Measurements from ENCODE around the gene FAM170B.

Gene FAM170B

GRCh38 chr10:49118430-49119074 is 15.3 kb downstream of the FAM170B start:
- H2AK5ac ChIP-seq (ENCODE audit: low read length): no peak overlapping the region
- no peak overlapping the region for H4K12ac ChIP-seq (ENCODE audit: low read depth, low read length)
- H3K4ac ChIP-seq (ENCODE audit: low read depth, low read length): no peak overlapping the region
- H4K91ac ChIP-seq (ENCODE audit: low read depth, low read length): no peak overlapping the region
- H4K8ac ChIP-seq (ENCODE audit: low read depth, low read length): no peak overlapping the region
- no peaks in the 10 kb centered on the region for H3K79me1 ChIP-seq (ENCODE audit: low read length)
- H2BK5ac ChIP-seq (ENCODE audit: low read depth, low read length, poor library complexity): no peak overlapping the region
- no peak overlapping the region for H3K18ac ChIP-seq (ENCODE audit: low read length)
- no peaks in the 10 kb centered on the region for H3K9me3 ChIP-seq (ENCODE audit: insufficient read depth, low read depth, low read length)
- no peaks in the 10 kb centered on the region for H3K79me2 ChIP-seq (ENCODE audit: control insufficient read depth, insufficient read depth, low read length, poor library complexity)
- no peak overlapping the region for H2BK12ac ChIP-seq (ENCODE audit: low read length)
- no peaks in the 10 kb centered on the region for H3K36me3 ChIP-seq (ENCODE audit: control insufficient read depth in 1 of 2, insufficient read depth in 2 of 2, low read length in 2 of 2)
- H3K27ac ChIP-seq (ENCODE audit: low read depth, low read length): no peak overlapping the region
- no peak overlapping the region for H3K4me3 ChIP-seq (ENCODE audit: low read depth, low read length)
- no peak overlapping the region for H3K9ac ChIP-seq (ENCODE audit: low read length)
- H3K27me3 ChIP-seq (ENCODE audit: insufficient read depth, low read length): peaks cover 6% of the 10 kb centered on the region
- DNase-seq: no peak
- peaks cover 2 to 4% of the 10 kb centered on the region in 2 experiments for H3K4me1 ChIP-seq (ENCODE audit: control insufficient read depth in 1 of 2, insufficient read depth in 2 of 2, low read length in 2 of 2)
- WGBS (ENCODE audit: extremely low coverage, insufficient coverage, insufficient read length): no CpG with 5 or more reads among the region's 6 CpGs
- no peak overlapping the region for H2AFZ ChIP-seq (ENCODE audit: insufficient read depth, low read length, poor library complexity)
- no peak overlapping the region for H3K23ac ChIP-seq (ENCODE audit: low read length)
- no peak overlapping the region for H3K14ac ChIP-seq (ENCODE audit: low read length)
- no peak overlapping the region for H2BK120ac ChIP-seq (ENCODE audit: insufficient read depth, low read length, poor library complexity)
- no peak overlapping the region for H3K4me2 ChIP-seq (ENCODE audit: low read length)

- WGBS (ENCODE audit: extremely low coverage, insufficient coverage, insufficient read length): no CpG with 5 or more reads among the region's 4 CpGs
- no peaks in the 10 kb centered on the region for H3K9me3 ChIP-seq (ENCODE audit: insufficient read depth, low read depth, low read length)
- H3K18ac ChIP-seq (ENCODE audit: low read length): no peak overlapping the region
- H2BK5ac ChIP-seq (ENCODE audit: low read depth, low read length, poor library complexity): no peak overlapping the region
- H3K27ac ChIP-seq (ENCODE audit: low read depth, low read length): no peak overlapping the region
- H3K4ac ChIP-seq (ENCODE audit: low read depth, low read length): no peak overlapping the region
- no peaks in the 10 kb centered on the region for H3K36me3 ChIP-seq (ENCODE audit: control insufficient read depth in 1 of 2, insufficient read depth in 2 of 2, low read length in 2 of 2)
- no peak overlapping the region for H2BK120ac ChIP-seq (ENCODE audit: insufficient read depth, low read length, poor library complexity)
- no peak for DNase-seq
- H3K4me2 ChIP-seq (ENCODE audit: low read length): no peak overlapping the region
- H2BK12ac ChIP-seq (ENCODE audit: low read length): no peak overlapping the region
- H3K4me1 ChIP-seq (ENCODE audit: control insufficient read depth in 1 of 2, insufficient read depth in 2 of 2, low read length in 2 of 2): peaks cover 2 to 4% of the 10 kb centered on the region in 2 experiments
- no peak overlapping the region for H3K23ac ChIP-seq (ENCODE audit: low read length)
- H3K9ac ChIP-seq (ENCODE audit: low read length): no peak overlapping the region
- H2AK5ac ChIP-seq (ENCODE audit: low read length): no peak overlapping the region
- no peak overlapping the region for H4K8ac ChIP-seq (ENCODE audit: low read depth, low read length)
- no peak overlapping the region for H3K14ac ChIP-seq (ENCODE audit: low read length)
- H3K79me2 ChIP-seq (ENCODE audit: control insufficient read depth, insufficient read depth, low read length, poor library complexity): no peaks in the 10 kb centered on the region
- H3K27me3 ChIP-seq (ENCODE audit: insufficient read depth, low read length): peaks cover 6% of the 10 kb centered on the region
- no peak overlapping the region for H2AFZ ChIP-seq (ENCODE audit: insufficient read depth, low read length, poor library complexity)
- no peak overlapping the region for H4K12ac ChIP-seq (ENCODE audit: low read depth, low read length)
- H3K4me3 ChIP-seq (ENCODE audit: low read depth, low read length): no peak overlapping the region
- H3K79me1 ChIP-seq (ENCODE audit: low read length): no peaks in the 10 kb centered on the region
- no peak overlapping the region for H4K91ac ChIP-seq (ENCODE audit: low read depth, low read length)
Measured at GRCh38 chr10:49117376-49118070, 16.3 kb downstream of the FAM170B start.

GRCh38 chr10:49116509-49117375 is 17.1 kb downstream of the FAM170B start:
- Histone ChIP-seq H3K27me3 (ENCODE audit: insufficient read depth, low read length) (peaks cover 6% of the 10 kb centered on the region), H3K23ac (ENCODE audit: low read length) (no peak overlapping the region), H3K4me2 (ENCODE audit: low read length) (no peak overlapping the region), H3K4ac (ENCODE audit: low read depth, low read length) (no peak overlapping the region), H2AFZ (ENCODE audit: insufficient read depth, low read length, poor library complexity) (no peak overlapping the region), H2BK120ac (ENCODE audit: insufficient read depth, low read length, poor library complexity) (no peak overlapping the region), H4K8ac (ENCODE audit: low read depth, low read length) (no peak overlapping the region), H3K18ac (ENCODE audit: low read length) (no peak overlapping the region), H3K4me3 (ENCODE audit: low read depth, low read length) (no peak overlapping the region), H4K91ac (ENCODE audit: low read depth, low read length) (no peak overlapping the region), H4K12ac (ENCODE audit: low read depth, low read length) (no peak overlapping the region), H2AK5ac (ENCODE audit: low read length) (no peak overlapping the region), H3K9ac (ENCODE audit: low read length) (no peak overlapping the region), H3K36me3 (ENCODE audit: control insufficient read depth in 1 of 2, insufficient read depth in 2 of 2, low read length in 2 of 2) (no peaks in the 10 kb centered on the region), H3K9me3 (ENCODE audit: insufficient read depth, low read depth, low read length) (no peaks in the 10 kb centered on the region), H3K79me1 (ENCODE audit: low read length) (no peaks in the 10 kb centered on the region), H2BK5ac (ENCODE audit: low read depth, low read length, poor library complexity) (no peak overlapping the region), H3K27ac (ENCODE audit: low read depth, low read length) (no peak overlapping the region), H3K4me1 (ENCODE audit: control insufficient read depth in 1 of 2, insufficient read depth in 2 of 2, low read length in 2 of 2) (peaks cover 2 to 4% of the 10 kb centered on the region in 2 experiments), H3K14ac (ENCODE audit: low read length) (no peak overlapping the region), H2BK12ac (ENCODE audit: low read length) (no peak overlapping the region), H3K79me2 (ENCODE audit: control insufficient read depth, insufficient read depth, low read length, poor library complexity) (no peaks in the 10 kb centered on the region)
- WGBS (ENCODE audit: extremely low coverage, insufficient coverage, insufficient read length): no CpG with 5 or more reads among the region's 5 CpGs
- DNase-seq: no peak

GRCh38 chr10:49115796-49116508 is 17.9 kb downstream of the FAM170B start:
- WGBS (ENCODE audit: extremely low coverage, insufficient coverage, insufficient read length): no CpG with 5 or more reads among the region's 14 CpGs
- Histone ChIP-seq H2AFZ (ENCODE audit: insufficient read depth, low read length, poor library complexity) (no peak overlapping the region), H3K4me1 (ENCODE audit: control insufficient read depth in 1 of 2, insufficient read depth in 2 of 2, low read length in 2 of 2) (peaks cover 2 to 4% of the 10 kb centered on the region in 2 experiments), H3K27me3 (ENCODE audit: insufficient read depth, low read length) (peaks cover 6% of the 10 kb centered on the region), H3K18ac (ENCODE audit: low read length) (no peak overlapping the region), H4K12ac (ENCODE audit: low read depth, low read length) (no peak overlapping the region), H2BK5ac (ENCODE audit: low read depth, low read length, poor library complexity) (no peak overlapping the region), H3K79me2 (ENCODE audit: control insufficient read depth, insufficient read depth, low read length, poor library complexity) (no peaks in the 10 kb centered on the region), H2BK120ac (ENCODE audit: insufficient read depth, low read length, poor library complexity) (no peak overlapping the region), H3K9ac (ENCODE audit: low read length) (no peak overlapping the region), H4K91ac (ENCODE audit: low read depth, low read length) (no peak overlapping the region), H3K14ac (ENCODE audit: low read length) (no peak overlapping the region), H2AK5ac (ENCODE audit: low read length) (no peak overlapping the region), H4K8ac (ENCODE audit: low read depth, low read length) (no peak overlapping the region), H3K36me3 (ENCODE audit: control insufficient read depth in 1 of 2, insufficient read depth in 2 of 2, low read length in 2 of 2) (no peaks in the 10 kb centered on the region), H3K9me3 (ENCODE audit: insufficient read depth, low read depth, low read length) (no peaks in the 10 kb centered on the region), H3K79me1 (ENCODE audit: low read length) (no peaks in the 10 kb centered on the region), H3K27ac (ENCODE audit: low read depth, low read length) (no peak overlapping the region), H3K4me2 (ENCODE audit: low read length) (peak overlapping the region; percentile 87), H3K4ac (ENCODE audit: low read depth, low read length) (no peak overlapping the region), H3K23ac (ENCODE audit: low read length) (no peak overlapping the region), H3K4me3 (ENCODE audit: low read depth, low read length) (no peak overlapping the region), H2BK12ac (ENCODE audit: low read length) (no peak overlapping the region)
- DNase-seq: no peak
